H1 (cell line): Measurements from ENCODE around the gene OSBPL6. TPM values are rescaled to one million over a fixed set of nuclear protein-coding genes. Genes with fewer than 3 reads are reported as not detected.

ENCODE experiments used
- CTCF ChIA-PET: fragments of 300-600 bp; sonication (Branson Sonifier 250); formaldehyde crosslinking; loops from one replicate; lab custom pipeline; 2021; ENCODE audit not compliant: partially characterized antibody; lab: Charles Lee
- POLR2A ChIA-PET: fragments of 300-600 bp; sonication (Branson Sonifier 250); formaldehyde crosslinking; loops from one replicate; lab custom pipeline; 2021; ENCODE audit warnings: inconsistent platforms; ENCODE audit not compliant: partially characterized antibody; lab: Charles Lee
- DNase-seq, 2 experiments: peaks; one replicate each; pipeline versions ENCODE4 v3.0.0 to v3.0.0-alpha.2; 2010 to 2022; ENCODE audit warnings: low spot score in 2 of 2, low read depth in 1 of 2, mixed read lengths in 1 of 2
- FAIRE-seq: peaks from 2 replicates; lab custom pipeline; 2011; peaks lifted over from hg19 to GRCh38; lab: Jason Lieb, UNC
- H2AFZ ChIP-seq: 2 replicates; pipeline ENCODE4 v1.8.1; 2012; ENCODE audit warnings: low read length, inconsistent platforms
- H2AK5ac ChIP-seq: 2 replicates; pipeline ENCODE4 v1.6.1; 2013; ENCODE audit warnings: low read depth, low read length
- H2BK120ac ChIP-seq: replicated peaks from 2 replicates; pipeline ENCODE3; 2013; ENCODE audit warnings: low read depth, low read length, inconsistent platforms
- H2BK12ac ChIP-seq: 2 replicates; pipeline ENCODE4 v1.6.1; 2013; ENCODE audit warnings: low read depth, low read length
- H2BK15ac ChIP-seq: 2 replicates; pipeline ENCODE4 v1.6.1; 2013; ENCODE audit warnings: low read length
- H2BK20ac ChIP-seq: 2 replicates; pipeline ENCODE4 v1.6.1; 2013; ENCODE audit warnings: low read length
- H2BK5ac ChIP-seq: 2 replicates; pipeline ENCODE4 v1.6.1; 2013; ENCODE audit warnings: low read depth, low read length
- H3K14ac ChIP-seq: 2 replicates; pipeline ENCODE4 v1.6.1; 2013; ENCODE audit warnings: inconsistent platforms; ENCODE audit not compliant: insufficient read length
- H3K18ac ChIP-seq: 2 replicates; pipeline ENCODE4 v1.6.1; 2013; ENCODE audit warnings: low read length; ENCODE audit errors: extremely low read depth
- H3K23ac ChIP-seq: 2 replicates; pipeline ENCODE4 v1.6.1; 2013; ENCODE audit warnings: inconsistent platforms; ENCODE audit not compliant: insufficient read length
- H3K23me2 ChIP-seq: 2 replicates; pipeline ENCODE4 v1.6.1; 2013; ENCODE audit warnings: low read depth, low read length
- H3K27ac ChIP-seq: 2 replicates; pipeline ENCODE4 v1.6.1; 2011; ENCODE audit warnings: low read depth, low read length, inconsistent platforms
- H3K27me3 ChIP-seq, 4 experiments: replicated peaks in 1 of 4; 1 replicate in 1 of 4; 2 replicates in 3 of 4; pipeline versions ENCODE4 v1.6.1 to v1.8.1; 2011 to 2013; ENCODE audit warnings: low read length in 3 of 4, mild to moderate bottlenecking in 3 of 4, inconsistent platforms in 2 of 4, mixed read lengths in 2 of 4, moderate library complexity in 1 of 4; ENCODE audit not compliant: control insufficient read depth in 3 of 4, insufficient read depth in 3 of 4; ENCODE audit errors: extremely low read depth in 1 of 4
- H3K36me3 ChIP-seq, 4 experiments: 2 replicates each; pipeline versions ENCODE4 v1.6.1 to v1.8.1; 2011 to 2013; ENCODE audit warnings: mild to moderate bottlenecking in 4 of 4, low read length in 3 of 4, moderate library complexity in 2 of 4, control low read depth in 1 of 4, inconsistent platforms in 1 of 4; ENCODE audit not compliant: insufficient read depth in 4 of 4, control insufficient read depth in 2 of 4
- H3K4ac ChIP-seq: replicated peaks from 2 replicates; pipeline ENCODE3; 2013; ENCODE audit warnings: low read length, low read depth, mixed read lengths, inconsistent platforms; ENCODE audit not compliant: insufficient read length
- H3K4me1 ChIP-seq, 4 experiments: replicated peaks in 1 of 4; 1 replicate in 1 of 4; 2 replicates in 3 of 4; pipeline versions ENCODE4 v1.6.1 to v1.8.1; 2011 to 2013; ENCODE audit warnings: low read length in 3 of 4, inconsistent platforms in 2 of 4, mixed read lengths in 1 of 4; ENCODE audit not compliant: insufficient read depth in 4 of 4, control insufficient read depth in 3 of 4
- H3K4me2 ChIP-seq, 2 experiments: 2 replicates each; pipeline versions ENCODE4 v1.6.1 to v1.8.1; 2011 to 2013; ENCODE audit warnings: low read depth in 2 of 2, low read length in 2 of 2, control low read depth in 1 of 2, inconsistent platforms in 1 of 2, mild to moderate bottlenecking in 1 of 2; ENCODE audit not compliant: insufficient read depth in 1 of 2
- H3K4me3 ChIP-seq, 4 experiments: fragments of 200-600, 300-600 bp in 1 of 4; sonication (generic), shearing (Covaris generic), sonication (Bioruptor Twin) in 1 of 4; 2 replicates each; pipeline versions ENCODE4 v1.5.1 to v1.8.1; 2011 to 2016; ENCODE audit warnings: low read length in 4 of 4, low read depth in 3 of 4, control low read depth in 2 of 4, inconsistent platforms in 2 of 4, mild to moderate bottlenecking in 2 of 4, mixed read lengths in 1 of 4, moderate library complexity in 1 of 4; ENCODE audit not compliant: insufficient read depth in 2 of 4; ENCODE audit errors: extremely low read depth in 1 of 4
- H3K56ac ChIP-seq: replicated peaks from 2 replicates; pipeline ENCODE3; 2013; ENCODE audit warnings: low read depth, mild to moderate bottlenecking, mixed read lengths, low read length, inconsistent platforms; ENCODE audit not compliant: insufficient read length
- H3K79me1 ChIP-seq: 2 replicates; pipeline ENCODE4 v1.6.1; 2013; ENCODE audit warnings: low read depth, low read length, control low read depth
- H3K79me2 ChIP-seq, 2 experiments: 2 replicates each; pipeline versions ENCODE4 v1.6.1 to v1.8.1; 2012 to 2013; ENCODE audit warnings: low read length in 2 of 2, mild to moderate bottlenecking in 2 of 2, inconsistent platforms in 1 of 2; ENCODE audit not compliant: insufficient read depth in 2 of 2, control insufficient read depth in 1 of 2
- H3K9ac ChIP-seq, 4 experiments: replicated peaks in 1 of 4; 1 replicate in 1 of 4; 2 replicates in 3 of 4; pipeline versions ENCODE4 v1.6.1 to v1.8.1; 2011 to 2013; ENCODE audit warnings: low read depth in 3 of 4, low read length in 3 of 4, control low read depth in 2 of 4, mild to moderate bottlenecking in 2 of 4, moderate library complexity in 2 of 4, inconsistent platforms in 1 of 4; ENCODE audit errors: extremely low read depth in 1 of 4
- H3K9me3 ChIP-seq, 2 experiments: 2 replicates each; pipeline versions ENCODE4 v1.6.1 to v1.8.1; 2012 to 2013; ENCODE audit warnings: mild to moderate bottlenecking in 2 of 2, moderate library complexity in 2 of 2, control low read depth in 1 of 2, inconsistent platforms in 1 of 2, low read depth in 1 of 2, low read length in 1 of 2, mixed read lengths in 1 of 2; ENCODE audit not compliant: insufficient read depth in 2 of 2
- H4K20me1 ChIP-seq, 2 experiments: replicated peaks in 1 of 2; 2 replicates each; pipeline versions ENCODE3 to v1.8.1; 2011 to 2013; ENCODE audit warnings: inconsistent platforms in 2 of 2, low read length in 2 of 2, mild to moderate bottlenecking in 1 of 2; ENCODE audit not compliant: insufficient read depth in 2 of 2, control insufficient read depth in 1 of 2
- H4K5ac ChIP-seq: 2 replicates; pipeline ENCODE4 v1.6.1; 2013; ENCODE audit warnings: low read length, low read depth, mixed read lengths, inconsistent platforms; ENCODE audit not compliant: insufficient read length
- H4K8ac ChIP-seq: 2 replicates; pipeline ENCODE4 v1.8.0; 2013; ENCODE audit warnings: mild to moderate bottlenecking, moderate library complexity, low read length, inconsistent platforms; ENCODE audit not compliant: insufficient read depth; ENCODE audit errors: extremely low read depth
- H4K91ac ChIP-seq: replicated peaks from 2 replicates; pipeline ENCODE3; 2013; ENCODE audit warnings: low read length, mixed read lengths, inconsistent platforms; ENCODE audit not compliant: insufficient read length
- BACH1 ChIP-seq: IDR thresholded peaks from 2 replicates; pipeline ENCODE4 v1.6.1; 2012; ENCODE audit warnings: low read length, improper control_type of control experiment
- CHD1 ChIP-seq: IDR thresholded peaks from 2 replicates; pipeline ENCODE4 v1.6.1; 2012; ENCODE audit warnings: low read depth, low read length, improper control_type of control experiment
- CTBP2 ChIP-seq: IDR thresholded peaks from 2 replicates; pipeline ENCODE4 v1.7.0; 2011; ENCODE audit warnings: borderline replicate concordance, mild to moderate bottlenecking, moderate library complexity, mixed read lengths, low read length; ENCODE audit not compliant: insufficient read depth, insufficient read length
- HDAC2 ChIP-seq, 2 experiments: fragments of 300-600 bp in 1 of 2; sonication (generic) in 1 of 2; IDR thresholded peaks; 2 replicates each; pipeline ENCODE4 v1.6.1; 2011 to 2012; ENCODE audit warnings: low read depth in 2 of 2, low read length in 2 of 2, mild to moderate bottlenecking in 2 of 2, moderate library complexity in 2 of 2, borderline replicate concordance in 1 of 2, inconsistent platforms in 1 of 2
- KDM1A ChIP-seq: fragments of 200-600, 300-600 bp; sonication (generic); IDR thresholded peaks from 2 replicates; pipeline ENCODE4 v1.7.1; 2016; ENCODE audit warnings: mild to moderate bottlenecking, low read length, borderline replicate concordance
- KDM4A ChIP-seq: IDR thresholded peaks from one replicate; pipeline ENCODE4 v1.7.1; 2012; ENCODE audit warnings: low read depth, mild to moderate bottlenecking, moderate library complexity, low read length, inconsistent platforms; ENCODE audit not compliant: severe bottlenecking
- NANOG ChIP-seq: IDR thresholded peaks from 2 replicates; pipeline ENCODE4 v1.6.1; 2011; ENCODE audit warnings: low read length, low read depth, mild to moderate bottlenecking, inconsistent platforms; ENCODE audit not compliant: insufficient read depth, poor library complexity, severe bottlenecking
- POLR2A ChIP-seq, 2 experiments: IDR thresholded peaks; 1 replicate in 1 of 2; 2 replicates in 1 of 2; pipeline ENCODE4 v1.6.1; 2011; ENCODE audit warnings: low read depth in 2 of 2, low read length in 2 of 2, mild to moderate bottlenecking in 2 of 2; ENCODE audit errors: control extremely low read depth in 1 of 2
- RFX5 ChIP-seq: IDR thresholded peaks from 2 replicates; pipeline ENCODE4 v1.6.1; 2011; ENCODE audit warnings: low read depth, low read length, improper control_type of control experiment, borderline replicate concordance
- TCF12 ChIP-seq: IDR thresholded peaks from 2 replicates; pipeline ENCODE4 v1.6.1; 2011; ENCODE audit warnings: low read depth, mild to moderate bottlenecking, low read length
- ZNF274 ChIP-seq: IDR thresholded peaks from 2 replicates; pipeline ENCODE4 v1.7.0; 2012; ENCODE audit warnings: low read length, borderline replicate concordance; ENCODE audit errors: extremely low read depth
- WGBS, 2 experiments: shearing (Covaris generic) in 1 of 2; methylation state at CpG; one replicate each; pipeline versions ENCODE4 v1.1.6 to v1.1.7; 2013 to 2015; ENCODE audit warnings: low lambda C conversion rate in 2 of 2, mixed read lengths in 2 of 2, inconsistent platforms in 1 of 2, low coverage in 1 of 2, missing lambda C conversion rate in 1 of 2; ENCODE audit not compliant: insufficient replicate concordance in 2 of 2, insufficient coverage in 1 of 2, insufficient read length in 1 of 2; ENCODE audit errors: extremely low coverage in 1 of 2, missing lambda C conversion rate in 1 of 2; 5-methylcytosine and 5-hydroxymethylcytosine counted together
- polyA plus RNA-seq, 7 experiments: library from polyadenylated mRNA; depleted of rRNA in 3 of 7; stranded (reverse) in 5 of 7; unstranded in 2 of 7; fragments of >200 nt in 5 of 7; fragments of 200-250 nt in 2 of 7; gene quantifications; 1 replicate in 5 of 7; 2 replicates in 1 of 7; 4 replicates in 1 of 7; pipeline versions ENCODE4 v1.2.1 to v1.2.3, GENCODE V29; 2011 to 2013; ENCODE audit warnings: missing spikeins in 2 of 7, mixed read lengths in 2 of 7
- total RNA-seq: library from RNA; stranded (reverse); fragmentation: NEBNext Ultra II Directional; extraction: Animal tissue kit (Norgen Biotek cat#: 25700); gene quantifications from 2 replicates; pipeline ENCODE4 v1.2.1, GENCODE V29; 2021

Gene OSBPL6
- total and polyA plus RNA-seq, 2 of the 8 experiments (the other 6 are each of a cell fraction or from before 2014, with no cell fraction given) = 1.7 to 5.6 TPM

DNA sequence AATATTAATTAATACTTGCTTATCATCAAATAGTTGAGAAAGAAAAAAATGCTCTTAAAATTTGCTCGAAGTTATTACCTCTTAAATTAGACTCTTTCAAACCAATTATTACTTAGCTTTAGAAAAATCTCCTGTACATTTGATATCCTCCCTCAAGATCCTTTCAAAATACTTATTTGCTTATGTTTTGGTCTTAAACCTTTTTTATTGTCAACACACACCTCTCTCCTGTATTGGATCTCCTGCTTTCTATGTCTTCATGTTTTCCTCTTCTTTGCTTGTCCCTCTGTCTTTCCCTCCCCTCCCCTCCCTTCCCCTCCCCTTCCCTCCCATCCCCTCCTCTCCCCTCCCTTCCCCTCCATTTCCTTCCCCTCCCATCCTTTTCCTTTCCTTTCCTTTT is 14.0 kb downstream of the OSBPL6 start:
- Histone ChIP-seq H2AK5ac (no peak overlapping the region), H3K4me2 (no peak overlapping the region), H3K4ac (no peak overlapping the region), H3K23me2 (no peaks in the 10 kb centered on the region), H4K20me1 (peaks cover 3 to 13% of the 10 kb centered on the region in 2 experiments), H2BK15ac (no peak overlapping the region), H3K4me3 (no peak overlapping the region), H3K9me3 (peaks cover 0 to 4% of the 10 kb centered on the region in 2 experiments; a peak in 1 of 4 replicates), H3K27me3 (peaks cover 14 to 34% (median 24%) of the 10 kb centered on the region in 4 experiments; a peak in 6 of 7 replicates), H2BK120ac (no peak overlapping the region), H4K91ac (no peak overlapping the region), H3K14ac (no peak overlapping the region), H2BK12ac (no peak overlapping the region), H3K36me3 (no peaks in the 10 kb centered on the region; a peak in 1 of 8 replicates), H2BK5ac (no peak overlapping the region), H3K27ac (no peak overlapping the region), H3K9ac (no peak overlapping the region), H3K79me1 (no peaks in the 10 kb centered on the region), H3K79me2 (no peaks in the 10 kb centered on the region), H2BK20ac (no peak overlapping the region), H3K18ac (no peak overlapping the region), H4K8ac (no peak overlapping the region), H4K5ac (no peak overlapping the region), H2AFZ (no peak overlapping the region), H3K4me1 (peaks cover 0 to 19% (median 13%) of the 10 kb centered on the region in 4 experiments; a peak in 6 of 7 replicates), H3K23ac (no peak overlapping the region), H3K56ac (no peak overlapping the region)
- DNase-seq (no peak), FAIRE-seq (no peak)
- 100% methylated on average over 1 of the region's 1 CpG; no CpG with 5 or more reads in 1 of the 2 experiments for WGBS, 2 experiments
- ChIA-PET CTCF (interaction anchor here (0.7 to 3.8 kb wide), 12 partner anchors 8 to 295 kb away, joined by 3 to 17 read pairs (median 4); partner anchors contain the start of gene RBM45), POLR2A (no interaction called here)
- TF ChIP-seq TCF12 = no peak
- no peak for TF ChIP-seq POLR2A (IDR thresholded peaks at IDR 0.05; ENCODE audit: control extremely low read depth in 1 of 2, low read depth in 2 of 2, low read length in 2 of 2)
- TF ChIP-seq CHD1 = no peak
- no peak for TF ChIP-seq ZNF274
- no peak for TF ChIP-seq KDM4A
- TF ChIP-seq RFX5 = no peak
- TF ChIP-seq BACH1 = no peak
- no peak for TF ChIP-seq KDM1A
- no peak for TF ChIP-seq NANOG
- no peak for TF ChIP-seq CTBP2
- TF ChIP-seq HDAC2 (IDR thresholded peaks at IDR 0.05; ENCODE audit: borderline replicate concordance in 1 of 2, low read depth in 2 of 2, low read length in 2 of 2) = no peak
